ENCODE data around the gene POU2AF2. TPM values are rescaled to one million over a fixed set of nuclear protein-coding genes. Genes with fewer than 3 reads are reported as not detected.

Gene POU2AF2
- total RNA-seq, 1 donor, result not detected

GRCh38 chr11:111327908-111328624 is 82.5 kb downstream of the POU2AF2 start:
- DNase-seq (ENCODE audit: low read depth in 2 of 3, low spot score in 2 of 3), result no peak

GRCh38 chr11:111329306-111330204 is 84.0 kb downstream of the POU2AF2 start:
- DNase-seq (ENCODE audit: low read depth in 2 of 3, low spot score in 2 of 3), result no peak

- DNase-seq (ENCODE audit: low read depth in 2 of 3, low spot score in 2 of 3), result no peak
Observed at GRCh38 chr11:111330234-111330893, 84.8 kb downstream of the POU2AF2 start.

DNA sequence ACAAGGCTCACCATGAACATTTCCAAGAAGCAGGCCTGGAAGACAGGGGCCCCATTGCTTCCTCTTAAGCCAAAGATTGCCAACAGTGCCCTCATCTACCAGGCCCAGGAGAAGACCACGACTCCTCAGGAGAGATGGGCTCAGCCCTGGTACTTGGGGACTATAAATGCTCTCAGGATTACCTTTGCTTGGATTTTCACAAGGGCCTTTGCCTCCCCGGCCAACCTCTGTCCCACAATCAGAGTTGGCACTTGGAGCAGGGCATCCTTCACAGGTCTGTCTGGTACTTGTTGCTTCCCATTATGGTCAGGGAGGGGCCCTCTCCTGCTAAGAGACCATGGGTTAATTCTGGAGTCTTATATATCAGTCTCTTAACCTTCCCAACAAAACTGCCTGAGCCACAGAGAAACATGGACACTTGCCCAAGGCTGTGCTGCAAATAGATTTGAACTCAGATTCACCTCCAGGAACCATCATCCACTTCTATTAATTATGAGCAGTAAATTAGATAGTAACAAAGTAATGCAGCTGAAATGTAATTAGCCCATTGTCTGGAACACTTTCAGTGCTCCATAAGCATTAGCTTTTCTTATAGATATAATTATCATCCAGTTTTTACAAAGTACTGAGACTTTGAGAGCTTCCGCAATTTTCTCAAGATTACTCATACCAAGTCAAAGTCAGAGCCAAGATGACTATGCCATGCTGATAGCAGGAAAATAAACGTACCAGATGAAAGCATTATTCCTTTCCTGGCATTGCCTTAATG is 86.4 kb downstream of the POU2AF2 start:
- no peak for DNase-seq (ENCODE audit: low read depth in 2 of 3, low spot score in 2 of 3)

GRCh38 chr11:111334532-111335502 is 89.3 kb downstream of the POU2AF2 start:
- no peak for DNase-seq (ENCODE audit: low read depth in 2 of 3, low spot score in 2 of 3)

DNA sequence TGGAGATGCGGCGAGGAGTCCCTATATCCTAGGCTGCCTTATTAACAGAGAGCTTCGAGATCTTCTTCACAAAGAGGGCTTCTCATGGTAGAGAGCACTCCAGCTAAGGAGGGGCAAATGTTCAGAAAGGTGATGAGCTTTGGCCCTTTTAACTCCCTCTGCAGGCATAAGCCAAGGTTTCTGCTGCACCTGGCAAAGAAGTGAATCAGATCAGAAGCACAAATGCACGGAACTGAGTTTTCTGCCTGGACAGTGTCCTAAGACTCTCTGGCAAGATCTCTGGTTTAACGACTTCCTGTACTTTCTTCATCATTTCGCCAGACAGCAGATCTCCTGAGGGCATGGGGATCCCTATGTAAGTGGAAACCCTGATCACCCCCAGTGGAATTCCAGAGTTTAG is 90.0 kb downstream of the POU2AF2 start:
- DNase-seq (ENCODE audit: low read depth in 2 of 3, low spot score in 2 of 3), result no peak

Other genes with a start within 250 kb of the POU2AF2 start
- gene POU2AF3, start 52.8 kb downstream of the POU2AF2 start, total RNA-seq, result not detected
- gene POU2AF1, start 133.6 kb downstream of the POU2AF2 start, total RNA-seq, result 1.1 TPM

Data from hematopoietic multipotent progenitor cell (in vitro differentiated cells).